Right renal pelvis (tissue), 4 donors: Measurements from ENCODE around the gene NF2. TPM values are rescaled to one million over a fixed set of nuclear protein-coding genes. Genes with fewer than 3 reads are reported as not detected.

ENCODE experiments used
- DNase-seq, 4 donors: peaks; one replicate each; pipeline ENCODE4 v3.0.0-alpha.2; 2013; ENCODE audit warnings: low read depth in 4 of 4, low spot score in 3 of 4, missing footprints in 1 of 4
- polyA plus RNA-seq, 4 donors: library from polyadenylated mRNA; unstranded; fragments of 120-200 nt; gene quantifications; one replicate each; pipeline ENCODE4 v1.2.1, GENCODE V29; 2013; ENCODE audit not compliant: insufficient read length in 4 of 4

The NF2 gene
- polyA plus RNA-seq, 4 donors = 24.3 to 30.6 (median 30.1) TPM

GRCh38 chr22:29737251-29738117 is 134.1 kb downstream of the NF2 start:
- DNase-seq = no peak

GRCh38 chr22:29738118-29738815 is 134.8 kb downstream of the NF2 start:
- no peak for DNase-seq

- no peak for DNase-seq
Measured at GRCh38 chr22:29739346-29739875, 136.0 kb downstream of the NF2 start.

GRCh38 chr22:29740216-29740615 is 136.8 kb downstream of the NF2 start:
- no peak for DNase-seq

GRCh38 chr22:29741926-29742325 is 138.5 kb downstream of the NF2 start:
- no peak for DNase-seq

GRCh38 chr22:29742326-29742725 is 138.9 kb downstream of the NF2 start:
- no peak for DNase-seq

GRCh38 chr22:29744902-29745301 is 141.5 kb downstream of the NF2 start:
- DNase-seq = no peak

GRCh38 chr22:29747832-29748231 is 144.4 kb downstream of the NF2 start:
- DNase-seq = no peak

Other genes starting within 250 kb of the NF2 start
- gene AP1B1, start 215.1 kb upstream of the NF2 start, polyA plus RNA-seq = 10 to 100 TPM; 41.6 to 49.7 (median 45.5) TPM
- 1 to 10 TPM; 1.2 to 1.6 (median 1.4) TPM for gene RFPL1, start 165.1 kb upstream of the NF2 start, polyA plus RNA-seq
- gene NEFH, start 123.4 kb upstream of the NF2 start, polyA plus RNA-seq = 10 to 100 TPM in 3 of 4 donors, 1 to 10 TPM in 1; 7.9 to 10.8 (median 10.5) TPM
- 10 to 100 TPM; 20.7 to 32.4 (median 26.8) TPM for gene THOC5, start 49.9 kb upstream of the NF2 start, polyA plus RNA-seq
- gene NIPSNAP1, start 22.5 kb upstream of the NF2 start, polyA plus RNA-seq = 100 to 1,000 TPM; 147 to 160 (median 148) TPM
- gene CABP7, start 116.4 kb downstream of the NF2 start, polyA plus RNA-seq = under 1 TPM; 0.06 to 0.24 (median 0.14) TPM
- gene ZMAT5, start 163.4 kb downstream of the NF2 start, polyA plus RNA-seq = 10 to 100 TPM; 22.8 to 29.7 (median 24.7) TPM
- 100 to 1,000 TPM; 141 to 159 (median 154) TPM for gene UQCR10, start 163.7 kb downstream of the NF2 start, polyA plus RNA-seq
- 10 to 100 TPM; 41.1 to 47.7 (median 42.4) TPM for gene ASCC2, start 234.6 kb downstream of the NF2 start, polyA plus RNA-seq